SK-N-SH (cell line): ENCODE measurements around the gene GSTM1.

Experiments
- MAX ChIP-seq: IDR thresholded peaks from 2 replicates; pipeline ENCODE4 v1.4.0; 2012; ENCODE audit warnings: low read depth
- POLR2AphosphoS5 ChIP-seq: IDR thresholded peaks from 2 replicates; pipeline ENCODE4 v1.6.1; 2012; ENCODE audit warnings: low read depth, low read length
- SMC3 ChIP-seq: IDR thresholded peaks from 2 replicates; pipeline ENCODE4 v1.6.1; 2012; ENCODE audit warnings: low read depth, low read length, improper control_type of control experiment
- USF2 ChIP-seq: fragments of 150-350 bp; IDR thresholded peaks from 2 replicates; pipeline ENCODE4 v1.6.1; 2017; ENCODE audit warnings: antibody characterized with exemption, low read length, low read depth, borderline replicate concordance

- TF ChIP-seq MAX (no peak), POLR2AphosphoS5 (no peak), USF2 (no peak), SMC3 (no peak)
Observed at GRCh38 chr1:109659997-109660690, 27.5 kb upstream of the GSTM1 start.
